NCI-H2107 (cell line): Measurements from ENCODE around the gene ADCK1.
A peak's percentile ranks its signal among the peaks of the same experiment; 100 is the strongest.
"Not testable (repeated sequence)": the region's sequence is repeated elsewhere in the genome, so short reads cannot be mapped to it uniquely, and the experiment has no call there.

Experiments used
- DNase-seq: peaks from one replicate; lab custom pipeline; 2025; lab: John Stamatoyannopoulos, UW

Gene ADCK1

GRCh38 chr14:77799863-77800730, at the start of gene ADCK1:
Gene ADCK1, plus strand, starts transcription at chr14:77800109. Its CDS starts 18,870 bp downstream, at chr14:77818979.
- peak; percentile 76 for DNase-seq

GRCh38 chr14:77752266-77752665, 47.6 kb upstream of the ADCK1 start:
- DNase-seq: no peak

- no peak for DNase-seq
These were observed 47.0 kb upstream of the ADCK1 start for GRCh38 chr14:77752799-77753516.

- DNase-seq: peak; percentile 96
These were observed 39.3 kb upstream of the ADCK1 start, which contains the start of gene SNW1 for GRCh38 chr14:77760381-77761204. Gene SNW1, minus strand, starts transcription at chr14:77761156. Its CDS starts 29 bp downstream, at chr14:77761127.

- no peak for DNase-seq
These were observed 38.5 kb upstream of the ADCK1 start for GRCh38 chr14:77761205-77761931.

GRCh38 chr14:77763316-77763715, 36.6 kb upstream of the ADCK1 start:
- no peak for DNase-seq

- DNase-seq: no peak
These were observed 35.9 kb upstream of the ADCK1 start for GRCh38 chr14:77763978-77764377.

GRCh38 chr14:77768442-77769069, 31.4 kb upstream of the ADCK1 start:
- not testable (repeated sequence) for DNase-seq

GRCh38 chr14:77773966-77774365, 25.9 kb upstream of the ADCK1 start:
- not testable (repeated sequence) for DNase-seq

- no peak for DNase-seq
These were observed 17.7 kb upstream of the ADCK1 start for GRCh38 chr14:77782202-77782601.

- no peak for DNase-seq
These were observed 13.8 kb upstream of the ADCK1 start for GRCh38 chr14:77786148-77786547.

- no peak for DNase-seq
These were observed 9.2 kb upstream of the ADCK1 start for GRCh38 chr14:77790566-77791224.

- DNase-seq: no peak
These were observed 8.7 kb upstream of the ADCK1 start for GRCh38 chr14:77791225-77791600.

- DNase-seq: not testable (repeated sequence)
These were observed 6.7 kb upstream of the ADCK1 start for GRCh38 chr14:77793255-77793654.

- no peak for DNase-seq
These were observed 5.6 kb upstream of the ADCK1 start for GRCh38 chr14:77794357-77794756.

GRCh38 chr14:77799456-77799855, 453 bp upstream of the ADCK1 start:
- DNase-seq: not testable (repeated sequence)

GRCh38 chr14:77800814-77801213, 905 bp downstream of the ADCK1 start:
- no peak for DNase-seq

GRCh38 chr14:77804592-77804991, 4.7 kb downstream of the ADCK1 start:
- DNase-seq: no peak

GRCh38 chr14:77805706-77806105, 5.8 kb downstream of the ADCK1 start:
- no peak for DNase-seq

GRCh38 chr14:77808250-77808649, 8.3 kb downstream of the ADCK1 start:
- no peak for DNase-seq
